Measurements from ENCODE around the gene RNF157.

The RNF157 gene

GRCh38 chr17:76137351-76138233, 102.7 kb downstream of the RNF157 start:
- no peak for ATAC-seq (ENCODE audit: low read depth)
- no peaks in the 10 kb centered on the region for H3K9me3 ChIP-seq (ENCODE audit: severe bottlenecking)
- no peak for DNase-seq (ENCODE audit: low spot score)
- H3K27me3 ChIP-seq (ENCODE audit: insufficient read depth, poor library complexity, severe bottlenecking): peaks cover 28% of the 10 kb centered on the region
- TF ChIP-seq CTCF (IDR thresholded peaks at IDR 0.05; ENCODE audit: poor library complexity, severe bottlenecking): no peak
- peaks cover 12% of the 10 kb centered on the region for H3K4me1 ChIP-seq (ENCODE audit: insufficient read depth, poor library complexity, severe bottlenecking)
- H3K27ac ChIP-seq (ENCODE audit: poor library complexity, severe bottlenecking): no peak overlapping the region
- no peaks in the 10 kb centered on the region for H3K36me3 ChIP-seq (ENCODE audit: low read depth)
- H3K4me3 ChIP-seq (ENCODE audit: severe bottlenecking): no peak overlapping the region

- H3K4me3 ChIP-seq (ENCODE audit: severe bottlenecking): no peak overlapping the region
- TF ChIP-seq CTCF (IDR thresholded peaks at IDR 0.05; ENCODE audit: poor library complexity, severe bottlenecking): no peak
- no peak for ATAC-seq (ENCODE audit: low read depth)
- DNase-seq (ENCODE audit: low spot score): no peak
- peaks cover 28% of the 10 kb centered on the region for H3K27me3 ChIP-seq (ENCODE audit: insufficient read depth, poor library complexity, severe bottlenecking)
- no peaks in the 10 kb centered on the region for H3K36me3 ChIP-seq (ENCODE audit: low read depth)
- H3K9me3 ChIP-seq (ENCODE audit: severe bottlenecking): no peaks in the 10 kb centered on the region
- peaks cover 16% of the 10 kb centered on the region for H3K4me1 ChIP-seq (ENCODE audit: insufficient read depth, poor library complexity, severe bottlenecking)
- no peak overlapping the region for H3K27ac ChIP-seq (ENCODE audit: poor library complexity, severe bottlenecking)
These were observed 103.3 kb downstream of the RNF157 start for GRCh38 chr17:76137001-76137350.

- Histone ChIP-seq H3K4me3 (ENCODE audit: severe bottlenecking) (no peak overlapping the region), H3K4me1 (ENCODE audit: insufficient read depth, poor library complexity, severe bottlenecking) (peaks cover 18% of the 10 kb centered on the region)
- no peak for TF ChIP-seq CTCF (IDR thresholded peaks at IDR 0.05; ENCODE audit: poor library complexity, severe bottlenecking)
These were observed 103.9 kb downstream of the RNF157 start for GRCh38 chr17:76136276-76137000.

GRCh38 chr17:76135810-76136188, 104.5 kb downstream of the RNF157 start:
- TF ChIP-seq CTCF (IDR thresholded peaks at IDR 0.05; ENCODE audit: poor library complexity, severe bottlenecking): no peak
- Histone ChIP-seq H3K9me3 (ENCODE audit: severe bottlenecking) (no peaks in the 10 kb centered on the region), H3K36me3 (ENCODE audit: low read depth) (no peaks in the 10 kb centered on the region), H3K27ac (ENCODE audit: poor library complexity, severe bottlenecking) (no peak overlapping the region), H3K4me3 (ENCODE audit: severe bottlenecking) (no peak overlapping the region), H3K4me1 (ENCODE audit: insufficient read depth, poor library complexity, severe bottlenecking) (peaks cover 18% of the 10 kb centered on the region), H3K27me3 (ENCODE audit: insufficient read depth, poor library complexity, severe bottlenecking) (peaks cover 26% of the 10 kb centered on the region)
- DNase-seq (ENCODE audit: low spot score) (no peak), ATAC-seq (ENCODE audit: low read depth) (no peak)

More at GRCh38 chr17:76136276-76137000, 103.9 kb downstream of the RNF157 start:
- Histone ChIP-seq H3K36me3 (ENCODE audit: low read depth) (no peaks in the 10 kb centered on the region), H3K27ac (ENCODE audit: poor library complexity, severe bottlenecking) (no peak overlapping the region), H3K27me3 (ENCODE audit: insufficient read depth, poor library complexity, severe bottlenecking) (peaks cover 28% of the 10 kb centered on the region), H3K9me3 (ENCODE audit: severe bottlenecking) (no peaks in the 10 kb centered on the region)
- DNase-seq (ENCODE audit: low spot score): no peak
- no peak for ATAC-seq (ENCODE audit: low read depth)
